CD8-positive, alpha-beta memory T cell (primary cell): ENCODE measurements around the gene RTRAF. TPM values are rescaled to one million over a fixed set of nuclear protein-coding genes. Genes with fewer than 3 reads are reported as not detected.

Source experiments
- CTCF ChIA-PET: fragments of 350-600 bp; sonication (Branson Sonifier 250); formaldehyde crosslinking; loops from one replicate; lab custom pipeline; 2021; ENCODE audit warnings: antibody characterized with exemption; lab: Charles Lee
- POLR2A ChIA-PET: fragments of 350-600 bp; sonication (Branson Sonifier 250); formaldehyde crosslinking; loops from one replicate; lab custom pipeline; 2021; ENCODE audit warnings: antibody characterized with exemption; lab: Charles Lee
- DNase-seq, 5 donors: peaks; one replicate each; pipeline versions ENCODE4 v3.0.0 to v3.0.0-alpha.2; 2020 to 2022; ENCODE audit warnings: mixed read lengths in 1 of 5
- H3K27ac ChIP-seq: one replicate; pipeline ENCODE4 v1.7.0; 2013; ENCODE audit warnings: low read depth, mild to moderate bottlenecking, low read length, moderate library complexity
- H3K27me3 ChIP-seq: 2 replicates; pipeline ENCODE4 v1.7.0; 2013; ENCODE audit warnings: low read length, mild to moderate bottlenecking; ENCODE audit not compliant: insufficient read depth, poor library complexity, severe bottlenecking
- H3K36me3 ChIP-seq: 2 replicates; pipeline ENCODE4 v1.7.0; 2013; ENCODE audit warnings: mild to moderate bottlenecking, low read length, moderate library complexity; ENCODE audit not compliant: insufficient read depth
- H3K4me1 ChIP-seq: 2 replicates; pipeline ENCODE4 v1.7.0; 2013; ENCODE audit warnings: mild to moderate bottlenecking, low read length, moderate library complexity; ENCODE audit not compliant: insufficient read depth
- H3K4me3 ChIP-seq: 2 replicates; pipeline ENCODE4 v1.7.0; 2013; ENCODE audit warnings: mild to moderate bottlenecking, low read length
- H3K9me3 ChIP-seq: 2 replicates; pipeline ENCODE4 v1.7.0; 2013; ENCODE audit warnings: mild to moderate bottlenecking, low read length
- H3K27ac Mint-ChIP-seq, 8 donors: one replicate each; pipeline ENCODE4 v1.8.0; 2020 to 2021; ENCODE audit warnings: mixed read lengths in 8 of 8, mild to moderate bottlenecking in 6 of 8, inconsistent platforms in 3 of 8, moderate library complexity in 3 of 8
- H3K27me3 Mint-ChIP-seq, 2 donors: one replicate each; pipeline ENCODE4 v1.8.0; 2020 to 2021; ENCODE audit warnings: mixed read lengths in 2 of 2, mild to moderate bottlenecking in 1 of 2, moderate library complexity in 1 of 2
- H3K36me3 Mint-ChIP-seq, 3 donors: one replicate each; pipeline ENCODE4 v1.8.0; 2020 to 2021; ENCODE audit warnings: mixed read lengths in 3 of 3, inconsistent platforms in 1 of 3, mild to moderate bottlenecking in 1 of 3
- H3K4me1 Mint-ChIP-seq, 3 donors: one replicate each; pipeline ENCODE4 v1.8.0; 2020 to 2021; ENCODE audit warnings: mixed read lengths in 3 of 3, inconsistent platforms in 1 of 3, mild to moderate bottlenecking in 1 of 3
- H3K4me3 Mint-ChIP-seq, 7 donors: one replicate each; pipeline ENCODE4 v1.8.0; 2020 to 2021; ENCODE audit warnings: mixed read lengths in 7 of 7, mild to moderate bottlenecking in 6 of 7, moderate library complexity in 4 of 7, inconsistent platforms in 2 of 7
- H3K9me3 Mint-ChIP-seq, 5 donors: one replicate each; pipeline ENCODE4 v1.8.0; 2020 to 2022; ENCODE audit warnings: mixed read lengths in 5 of 5, mild to moderate bottlenecking in 3 of 5, moderate library complexity in 2 of 5, inconsistent platforms in 1 of 5
- polyA plus RNA-seq: library from polyadenylated mRNA; unstranded; fragments of 300-500 nt; fragmentation: Illumina TruSeq; gene quantifications from one replicate; pipeline ENCODE4 v1.2.3, GENCODE V29; 2021
- total RNA-seq, 2 experiments: library from RNA; stranded (reverse); gene quantifications; one replicate each; pipeline ENCODE4 v1.2.3, GENCODE V29; 2021

RTRAF gene
- total and polyA plus RNA-seq, 3 experiments from 2014 or later = 204 to 217 (median 210) TPM

- H3K27ac Mint-ChIP-seq = peak overlapping the region in 1 of 8 donors; percentile 3
- Histone ChIP-seq H3K4me3 (no peak overlapping the region), H3K27me3 (no peaks in the 10 kb centered on the region), H3K36me3 (no peaks in the 10 kb centered on the region), H3K9me3 (no peaks in the 10 kb centered on the region), H3K4me1 (peaks cover 4% of the 10 kb centered on the region), H3K27ac (no peak overlapping the region)
- ChIA-PET CTCF (interaction anchor here (1.3 to 4.2 kb wide), 6 partner anchors 9 to 694 kb away, joined by 4 to 43 read pairs (median 13); no protein-coding TSS in a partner anchor), POLR2A (no interaction called here)
- no peak overlapping the region for H3K4me3 Mint-ChIP-seq
- H3K27me3 Mint-ChIP-seq = no peaks in the 10 kb centered on the region
- no peak for DNase-seq
- H3K36me3 Mint-ChIP-seq = peaks cover 0 to 1% (median 0%) of the 10 kb centered on the region in 3 donors
- no peaks in the 10 kb centered on the region for H3K9me3 Mint-ChIP-seq
- peaks cover 5 to 7% (median 6%) of the 10 kb centered on the region in 3 donors for H3K4me1 Mint-ChIP-seq
Measured at GRCh38 chr14:51977075-51977474, 12.3 kb upstream of the RTRAF start.

- CTCF ChIA-PET = interaction anchor here (0.7 to 4.2 kb wide), 22 partner anchors 8 to 696 kb away, joined by 3 to 43 read pairs (median 4); partner anchors contain the start of genes FRMD6 and GNG2
Measured at GRCh38 chr14:51978681-51979085, 10.7 kb upstream of the RTRAF start.

GRCh38 chr14:51979088-51979709 lies 10.1 kb upstream of the RTRAF start:
- no peaks in the 10 kb centered on the region for H3K27me3 Mint-ChIP-seq
- POLR2A ChIA-PET = no interaction called here
- Histone ChIP-seq H3K27ac (no peak overlapping the region), H3K9me3 (no peaks in the 10 kb centered on the region), H3K4me1 (peaks cover 4% of the 10 kb centered on the region), H3K4me3 (no peak overlapping the region), H3K27me3 (no peaks in the 10 kb centered on the region), H3K36me3 (no peaks in the 10 kb centered on the region)
- peak overlapping the region in 1 of 8 donors; percentile 48 for H3K27ac Mint-ChIP-seq
- peaks cover 5 to 7% (median 6%) of the 10 kb centered on the region in 3 donors for H3K4me1 Mint-ChIP-seq
- H3K36me3 Mint-ChIP-seq = peaks cover 0 to 1% (median 0%) of the 10 kb centered on the region in 3 donors
- H3K9me3 Mint-ChIP-seq = no peaks in the 10 kb centered on the region
- peak; percentile 62 to 86 (median 75) for DNase-seq
- CTCF ChIA-PET = interaction anchor here (0.6 to 4.2 kb wide), 28 partner anchors 9 to 696 kb away, joined by 3 to 43 read pairs (median 4); partner anchors contain the start of genes FRMD6, GNG2 and RTRAF
- H3K4me3 Mint-ChIP-seq = no peak overlapping the region

More at GRCh38 chr14:51978681-51979085, 10.7 kb upstream of the RTRAF start:
- Histone ChIP-seq H3K4me1 (peaks cover 4% of the 10 kb centered on the region), H3K4me3 (no peak overlapping the region), H3K27ac (no peak overlapping the region), H3K9me3 (no peaks in the 10 kb centered on the region), H3K27me3 (no peaks in the 10 kb centered on the region), H3K36me3 (no peaks in the 10 kb centered on the region)
- peaks cover 0 to 1% (median 0%) of the 10 kb centered on the region in 3 donors for H3K36me3 Mint-ChIP-seq
- H3K4me1 Mint-ChIP-seq = peaks cover 5 to 7% (median 6%) of the 10 kb centered on the region in 3 donors
- no peaks in the 10 kb centered on the region for H3K27me3 Mint-ChIP-seq
- H3K4me3 Mint-ChIP-seq = no peak overlapping the region
- POLR2A ChIA-PET = no interaction called here
- H3K27ac Mint-ChIP-seq = no peak overlapping the region
- no peak for DNase-seq
- H3K9me3 Mint-ChIP-seq = no peaks in the 10 kb centered on the region

- Histone ChIP-seq H3K4me1 (peaks cover 4% of the 10 kb centered on the region), H3K4me3 (no peak overlapping the region), H3K27ac (no peak overlapping the region), H3K9me3 (no peaks in the 10 kb centered on the region), H3K27me3 (no peaks in the 10 kb centered on the region), H3K36me3 (no peaks in the 10 kb centered on the region)
- DNase-seq = no peak
- Mint-ChIP-seq H3K4me3 (no peak overlapping the region), H3K4me1 (peaks cover 5 to 7% (median 6%) of the 10 kb centered on the region in 3 donors), H3K27me3 (no peaks in the 10 kb centered on the region), H3K36me3 (peaks cover 0 to 4% (median 0%) of the 10 kb centered on the region in 3 donors), H3K9me3 (no peaks in the 10 kb centered on the region), H3K27ac (peak overlapping the region in 1 of 8 donors; percentile 29)
- ChIA-PET CTCF (interaction anchor here (0.9 to 3.8 kb wide), 5 partner anchors 11 to 290 kb away, joined by 3 to 31 read pairs (median 5); partner anchors contain the start of gene GNG2), POLR2A (interaction anchor here (0.5 kb wide), 1 partner anchor 330 kb away, joined by 3 read pairs; no protein-coding TSS in a partner anchor)
Measured at GRCh38 chr14:51981218-51981854, 8.0 kb upstream of the RTRAF start.

- Histone ChIP-seq H3K27me3 (no peaks in the 10 kb centered on the region), H3K4me1 (peaks cover 30% of the 10 kb centered on the region), H3K4me3 (peak overlapping the region; percentile 94), H3K36me3 (peaks cover 9% of the 10 kb centered on the region), H3K27ac (no peak overlapping the region), H3K9me3 (no peaks in the 10 kb centered on the region)
- Mint-ChIP-seq H3K4me1 (peaks cover 31 to 43% (median 39%) of the 10 kb centered on the region in 3 donors), H3K27ac (peak overlapping the region in 6 of 8 donors; percentile 79 to 99 (median 96)), H3K27me3 (no peaks in the 10 kb centered on the region), H3K4me3 (peak overlapping the region in 4 of 7 donors; percentile 95 to 97 (median 97)), H3K36me3 (peaks cover 0 to 27% (median 2%) of the 10 kb centered on the region in 3 donors), H3K9me3 (no peaks in the 10 kb centered on the region)
- POLR2A ChIA-PET = no interaction called here
- DNase-seq = no peak
- CTCF ChIA-PET = interaction anchor here (0.7 to 1.7 kb wide), 2 partner anchors 8 to 10 kb away, joined by 3 to 5 read pairs; no protein-coding TSS in a partner anchor
Measured at GRCh38 chr14:51988221-51988620, 1.1 kb upstream of the RTRAF start.

GRCh38 chr14:51990488-51990887 lies 1.1 kb downstream of the RTRAF start:
- Histone ChIP-seq H3K36me3 (peaks cover 27% of the 10 kb centered on the region), H3K4me3 (peak overlapping the region; percentile 94), H3K4me1 (peaks cover 30% of the 10 kb centered on the region), H3K9me3 (no peaks in the 10 kb centered on the region), H3K27ac (no peak overlapping the region), H3K27me3 (no peaks in the 10 kb centered on the region)
- ChIA-PET POLR2A (no interaction called here), CTCF (interaction anchor here (0.9 kb wide), 1 partner anchor 11 kb away, joined by 3 read pairs; no protein-coding TSS in a partner anchor)
- no peaks in the 10 kb centered on the region for H3K9me3 Mint-ChIP-seq
- no peak for DNase-seq
- peaks cover 40 to 62% (median 55%) of the 10 kb centered on the region in 3 donors for H3K4me1 Mint-ChIP-seq
- H3K4me3 Mint-ChIP-seq = peak overlapping the region; percentile 92 to 97 (median 95)
- H3K36me3 Mint-ChIP-seq = peaks cover 0 to 49% (median 5%) of the 10 kb centered on the region in 3 donors
- H3K27me3 Mint-ChIP-seq = no peaks in the 10 kb centered on the region
- H3K27ac Mint-ChIP-seq = peak overlapping the region in 7 of 8 donors; percentile 79 to 99 (median 96)

GRCh38 chr14:51993285-51993920 lies 4.1 kb downstream of the RTRAF start:
- Histone ChIP-seq H3K4me3 (no peak overlapping the region), H3K27ac (no peak overlapping the region), H3K4me1 (peaks cover 32% of the 10 kb centered on the region), H3K36me3 (peaks cover 39% of the 10 kb centered on the region), H3K9me3 (no peaks in the 10 kb centered on the region), H3K27me3 (no peaks in the 10 kb centered on the region)
- no peaks in the 10 kb centered on the region for H3K9me3 Mint-ChIP-seq
- H3K27me3 Mint-ChIP-seq = no peaks in the 10 kb centered on the region
- peaks cover 51 to 74% (median 71%) of the 10 kb centered on the region in 3 donors for H3K4me1 Mint-ChIP-seq
- H3K27ac Mint-ChIP-seq = peak overlapping the region in 5 of 8 donors; percentile 1 to 76 (median 22)
- no peak overlapping the region for H3K4me3 Mint-ChIP-seq
- DNase-seq = no peak
- ChIA-PET CTCF (interaction anchor here (0.9 to 1.6 kb wide), 2 partner anchors 15 to 278 kb away, joined by 4 read pairs; no protein-coding TSS in a partner anchor), POLR2A (no interaction called here)
- H3K36me3 Mint-ChIP-seq = peaks cover 0 to 69% (median 8%) of the 10 kb centered on the region in 3 donors
